GM18867 (cell line): ENCODE data around the gene HOXB8.

ENCODE experiments used
- ATAC-seq: cut with Tn5 transposase; IDR thresholded peaks from one replicate; pipeline ENCODE4 v1.9.1; 2021; ENCODE audit warnings: mild to moderate bottlenecking, moderate library complexity; ENCODE audit not compliant: unreplicated experiment

The HOXB8 gene

DNA sequence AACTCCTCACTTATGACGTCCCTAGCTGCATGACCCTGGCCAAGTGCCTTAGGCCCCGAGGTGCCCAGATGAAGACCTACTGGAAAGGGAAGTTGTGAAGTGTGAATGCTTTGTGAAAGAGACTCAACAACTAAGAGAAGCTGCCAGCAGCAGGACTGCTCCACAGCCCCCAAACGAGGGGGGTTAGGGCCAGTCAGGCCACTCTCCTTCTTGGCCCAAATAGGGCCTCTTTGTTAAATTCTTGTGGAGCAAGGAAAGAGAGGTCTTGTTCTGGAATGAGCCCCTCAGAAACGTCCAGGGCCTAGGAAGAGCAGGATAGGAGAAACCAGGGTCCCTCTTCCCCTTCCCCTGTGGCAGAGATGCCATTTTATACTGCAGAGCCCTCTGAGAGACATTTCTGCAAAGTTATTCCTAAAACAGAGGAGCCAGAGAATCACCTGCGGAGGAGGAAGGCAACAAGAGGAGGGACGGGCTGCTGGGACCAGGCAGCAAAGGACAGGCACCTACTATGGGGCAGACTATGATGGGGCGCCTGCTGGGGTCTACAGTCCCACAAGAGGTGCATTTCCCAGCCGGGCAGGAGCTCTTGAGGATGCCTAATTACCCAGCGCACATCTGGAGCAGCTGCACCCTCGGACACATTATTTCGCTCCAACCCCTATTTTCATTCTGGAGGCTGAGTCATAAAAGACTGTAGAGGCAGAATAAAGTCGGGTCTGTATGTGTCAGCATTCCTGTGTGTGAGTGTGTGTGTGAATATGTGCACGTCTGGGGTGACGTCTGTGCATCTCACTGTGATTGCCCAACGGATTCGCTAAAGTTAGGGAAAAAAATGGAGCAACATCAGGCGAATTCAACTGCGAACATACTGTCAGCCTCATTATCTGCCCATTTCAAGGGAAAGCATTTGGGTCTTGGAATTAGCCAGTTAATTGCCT lies 22.5 kb upstream of the HOXB8 start:
- ATAC-seq, result no peak

DNA sequence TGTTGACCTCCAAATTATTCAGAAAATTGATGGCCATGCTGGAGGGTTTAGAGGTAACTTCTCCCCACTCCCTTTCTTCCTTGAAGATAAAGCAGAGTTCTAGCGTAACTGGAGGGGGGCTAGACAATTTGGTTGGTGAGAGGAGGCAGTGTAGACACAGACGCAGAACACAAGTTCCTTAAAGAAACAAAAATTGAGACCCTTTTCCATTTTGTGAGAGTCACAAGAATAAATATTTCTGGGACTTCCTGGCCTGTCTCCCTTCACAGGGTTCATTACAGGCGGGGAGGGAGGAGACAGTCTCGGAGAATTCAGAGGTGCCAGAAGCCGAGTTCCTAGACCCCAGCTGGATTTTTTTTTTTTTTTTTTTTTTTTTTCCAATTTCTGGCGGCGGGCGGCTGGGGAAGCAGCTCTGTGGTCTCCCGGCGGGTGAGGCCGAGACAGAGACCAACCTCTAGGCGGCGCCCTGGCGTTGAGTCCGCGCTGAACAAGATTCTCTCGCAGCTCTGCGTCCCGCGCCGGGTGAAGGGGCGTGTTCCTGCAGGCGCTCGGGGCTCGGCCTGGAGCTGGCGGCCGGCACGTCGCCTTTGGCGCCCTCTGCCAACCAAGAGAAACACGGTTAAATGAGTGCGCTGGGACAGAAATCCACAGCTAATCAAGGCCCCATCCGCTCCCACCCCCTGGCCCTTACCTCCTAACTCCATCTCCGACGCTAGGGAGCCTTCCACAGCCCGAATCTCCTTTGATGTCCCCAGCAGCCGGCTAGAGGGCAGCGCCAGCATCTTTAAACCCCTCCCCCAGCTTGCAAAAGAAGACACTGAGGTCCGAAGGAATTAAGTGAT lies 21.3 kb upstream of the HOXB8 start:
- ATAC-seq, result no peak

DNA sequence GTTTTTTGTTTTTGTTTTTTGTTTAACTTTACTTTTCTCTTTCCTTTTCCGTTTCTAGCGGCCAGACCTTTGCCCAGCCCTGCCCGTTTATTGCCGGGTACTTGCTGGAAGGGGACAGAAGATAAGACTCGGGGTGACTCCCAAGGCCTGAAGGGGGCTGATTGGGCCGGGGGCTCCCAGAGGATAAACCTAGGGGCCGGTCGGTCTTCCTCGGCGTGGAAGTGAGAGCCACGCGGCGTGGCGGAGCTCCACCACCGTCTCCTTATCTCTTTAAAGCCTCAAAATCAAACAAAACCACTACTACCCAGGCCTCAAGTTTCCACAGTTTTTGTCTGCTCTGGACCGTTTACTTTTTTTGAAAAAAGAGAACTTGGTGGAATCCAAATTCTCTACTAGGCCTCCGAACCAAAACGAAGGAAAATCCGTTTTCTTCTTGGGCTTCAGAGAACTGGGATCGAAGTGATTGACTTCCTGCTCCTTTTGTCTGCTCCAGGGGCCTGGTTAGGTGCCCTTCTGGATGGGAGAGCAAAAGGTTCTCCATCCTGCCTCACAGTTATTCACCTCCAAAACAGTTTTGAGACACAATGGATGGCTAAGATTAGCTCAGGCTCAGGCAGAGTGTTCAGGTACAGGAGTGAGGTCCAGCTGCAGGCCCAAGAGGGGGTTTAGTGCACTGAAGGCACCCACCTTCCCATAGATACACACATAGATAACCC lies 19.6 kb upstream of the HOXB8 start:
- no peak for ATAC-seq

DNA sequence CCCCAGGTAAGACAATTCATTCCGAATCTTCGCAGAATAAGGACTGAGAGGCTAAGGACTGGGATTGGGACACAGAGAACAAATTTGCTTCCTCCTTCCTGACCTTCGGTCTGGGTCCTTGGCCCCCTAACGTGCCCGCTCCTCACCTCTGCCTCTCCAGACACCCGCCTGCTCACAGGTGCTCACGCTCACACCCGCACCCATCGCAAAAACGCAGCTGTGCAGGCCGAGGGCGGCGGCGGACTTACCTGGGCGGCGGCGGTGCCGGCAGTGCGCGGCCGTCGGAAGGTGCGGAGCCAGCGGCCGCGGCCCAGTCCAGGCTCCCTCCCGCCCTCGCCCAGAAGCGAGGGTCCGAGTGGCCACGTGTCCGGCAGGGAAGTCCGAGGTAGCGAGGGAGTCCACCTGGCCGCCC lies 18.2 kb upstream of the HOXB8 start:
- ATAC-seq, result no peak

DNA sequence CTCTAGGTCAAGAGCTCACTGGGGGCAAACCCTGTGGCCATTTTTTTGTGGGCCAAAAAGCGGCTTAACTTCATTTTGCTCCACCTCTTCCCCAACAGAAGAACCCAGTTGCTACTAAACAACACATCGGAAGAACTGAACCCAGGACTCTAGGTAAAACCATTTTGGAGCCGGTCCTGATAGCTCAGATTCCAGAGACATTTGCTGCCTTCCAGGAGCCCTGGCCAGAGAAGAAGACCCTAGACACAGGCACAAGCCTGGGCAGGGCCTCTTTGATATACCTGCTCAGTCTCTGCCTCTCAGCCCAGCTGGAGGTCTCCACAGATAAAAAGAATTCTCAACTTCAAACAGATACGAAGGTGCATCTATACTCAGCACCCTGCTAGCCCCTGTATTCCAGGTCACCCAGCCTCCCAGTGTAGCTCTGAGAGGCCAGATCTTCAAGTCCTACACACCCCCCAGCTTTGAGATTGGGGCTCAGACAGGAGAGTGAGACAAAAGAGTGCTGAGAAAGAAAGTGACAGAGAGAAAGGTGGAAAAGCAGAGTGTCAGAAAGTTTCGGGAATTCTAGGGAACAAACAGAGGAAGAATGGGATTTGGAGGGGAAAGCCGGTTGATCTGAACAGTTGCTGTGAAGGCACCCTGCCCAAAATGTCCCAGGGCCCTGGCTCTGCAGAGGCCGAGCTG lies 17.6 kb upstream of the HOXB8 start:
- no peak for ATAC-seq

DNA sequence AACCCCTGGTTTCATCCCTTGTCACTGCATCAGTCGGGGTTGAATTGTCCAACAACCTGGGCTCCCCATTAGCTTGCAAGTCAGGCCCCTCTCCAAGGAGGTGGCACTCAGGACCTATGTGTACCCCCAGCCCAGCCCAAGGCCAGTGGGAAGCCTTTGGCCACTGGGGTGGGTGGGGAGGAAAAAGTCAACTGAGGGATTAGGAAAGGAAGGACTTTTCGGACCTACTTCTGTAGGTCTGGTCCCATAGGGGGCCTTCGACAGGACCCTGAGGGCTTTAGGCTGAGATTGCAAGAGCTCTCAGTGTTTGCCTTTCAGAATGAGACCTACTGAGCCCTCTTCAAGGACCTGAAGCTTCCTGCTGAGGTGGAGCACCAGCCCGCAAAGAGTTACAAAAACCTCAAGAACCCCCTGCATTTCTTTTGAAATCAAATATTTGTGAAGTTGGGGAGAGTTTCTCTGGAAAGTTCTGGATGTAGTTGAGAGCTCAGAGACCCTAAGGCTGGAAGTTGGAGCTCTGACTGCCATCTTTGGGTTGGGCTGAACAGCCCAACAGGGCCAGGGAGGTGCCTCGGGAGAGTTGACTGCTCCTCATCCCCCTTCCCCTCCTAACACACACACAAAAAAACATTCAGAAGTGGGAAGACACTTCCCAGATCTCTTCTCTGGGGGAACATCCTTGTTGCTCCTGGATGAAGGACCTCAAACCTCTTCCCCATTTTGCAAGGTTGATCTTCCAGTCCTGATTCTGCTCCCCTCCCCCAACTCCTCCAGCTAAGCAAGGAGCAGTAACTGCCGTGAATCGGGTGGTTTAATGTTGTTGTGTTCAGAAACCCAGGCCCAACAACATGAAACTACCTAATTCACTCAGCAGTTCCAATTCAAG lies 16.8 kb upstream of the HOXB8 start:
- no peak for ATAC-seq

DNA sequence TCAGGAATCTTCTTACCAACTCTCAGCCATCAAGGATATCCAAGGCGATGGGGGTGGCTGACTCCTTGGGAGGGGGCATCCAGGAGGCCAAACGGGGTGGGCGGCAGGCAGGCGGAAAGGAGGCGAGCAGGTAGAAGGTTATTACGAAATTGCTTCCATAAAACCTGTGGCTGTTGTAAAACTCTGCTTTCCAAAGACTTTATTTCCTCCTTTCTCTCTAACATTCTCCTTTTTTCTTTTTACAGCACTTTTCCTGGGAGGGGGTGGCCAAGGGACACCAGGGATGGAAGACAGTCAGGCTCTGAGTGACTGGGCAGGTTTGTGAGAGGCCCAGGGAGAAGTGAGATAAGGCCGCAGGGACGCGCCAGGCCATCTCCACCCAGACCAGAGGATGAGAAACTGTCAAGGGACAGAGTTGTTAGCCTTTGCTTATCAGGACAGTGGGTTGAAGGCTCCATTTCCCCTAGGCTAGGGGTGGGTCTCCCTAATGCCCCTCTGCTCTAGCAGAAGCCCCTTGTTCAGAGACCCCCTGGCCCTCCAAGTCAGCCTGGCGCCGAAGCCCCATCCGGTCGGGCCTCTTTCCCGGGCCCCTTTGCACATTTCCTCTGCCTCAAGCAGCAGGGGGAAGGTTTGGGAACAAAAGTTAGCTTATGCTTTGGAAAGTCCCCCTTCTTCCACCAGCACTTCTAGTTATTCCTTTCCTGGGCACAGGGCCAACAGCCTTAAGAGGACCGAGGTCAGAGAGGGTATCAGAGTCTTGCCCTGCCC lies 16.0 kb upstream of the HOXB8 start:
- ATAC-seq, result no peak

DNA sequence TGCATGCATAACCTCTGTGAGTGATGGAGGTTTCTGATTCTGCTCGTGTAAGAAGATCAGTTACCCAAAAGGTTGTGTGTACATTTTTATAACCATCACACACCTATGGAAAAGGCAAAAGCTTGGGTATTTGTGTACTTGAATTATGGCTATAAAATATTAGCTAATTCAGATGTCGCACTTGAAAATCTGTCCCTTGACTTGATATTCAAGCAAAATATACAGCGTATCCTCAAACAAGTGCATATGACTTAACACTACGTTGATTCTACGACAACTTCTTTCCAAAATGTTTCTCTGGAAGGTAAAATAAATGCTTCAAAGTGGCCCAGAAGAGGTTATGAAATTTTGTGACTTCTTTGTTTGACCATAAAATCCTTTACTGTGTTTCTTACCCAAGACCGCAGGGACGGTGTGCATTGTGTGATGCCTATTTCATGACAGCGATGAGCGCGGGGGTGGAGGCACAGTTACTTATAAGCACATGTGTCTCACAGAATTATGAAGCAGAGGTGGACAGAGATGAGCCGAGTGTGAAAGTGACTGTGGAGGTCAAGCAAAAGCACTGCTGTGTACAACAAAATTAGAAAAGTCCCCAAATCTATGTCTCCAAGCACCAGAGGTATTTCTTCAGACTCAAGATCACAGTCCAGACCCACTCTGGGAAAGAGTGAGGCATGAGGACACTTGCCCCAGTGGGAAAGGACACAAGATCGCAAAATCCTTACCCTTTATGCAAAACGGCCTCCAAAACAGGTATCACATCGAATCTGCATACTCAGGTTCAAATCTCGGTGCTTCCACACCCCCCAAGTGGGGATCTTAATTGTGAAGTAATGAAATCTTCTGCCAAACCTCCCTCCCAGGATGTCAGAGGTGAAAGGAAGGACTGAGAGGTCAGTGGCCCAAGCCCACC lies 15.2 kb upstream of the HOXB8 start:
- ATAC-seq, result no peak

DNA sequence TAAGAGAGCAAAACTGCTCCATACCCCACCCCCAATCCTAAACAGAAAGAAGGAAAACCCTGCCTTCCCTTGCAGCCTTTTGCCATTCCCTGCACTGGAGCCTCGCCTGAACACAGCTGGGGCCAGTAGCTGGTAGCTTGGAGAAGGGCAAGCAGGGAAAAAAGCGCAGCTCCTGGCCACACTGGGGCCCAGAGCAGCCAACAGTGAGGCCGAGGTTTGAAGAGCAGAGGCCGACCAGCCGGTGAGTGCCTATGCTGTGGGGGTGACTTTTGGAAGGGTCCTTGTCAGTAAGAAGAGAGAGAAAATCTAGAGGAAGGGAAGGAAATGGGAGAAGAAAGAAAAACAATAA lies 14.3 kb upstream of the HOXB8 start:
- ATAC-seq, result no peak

DNA sequence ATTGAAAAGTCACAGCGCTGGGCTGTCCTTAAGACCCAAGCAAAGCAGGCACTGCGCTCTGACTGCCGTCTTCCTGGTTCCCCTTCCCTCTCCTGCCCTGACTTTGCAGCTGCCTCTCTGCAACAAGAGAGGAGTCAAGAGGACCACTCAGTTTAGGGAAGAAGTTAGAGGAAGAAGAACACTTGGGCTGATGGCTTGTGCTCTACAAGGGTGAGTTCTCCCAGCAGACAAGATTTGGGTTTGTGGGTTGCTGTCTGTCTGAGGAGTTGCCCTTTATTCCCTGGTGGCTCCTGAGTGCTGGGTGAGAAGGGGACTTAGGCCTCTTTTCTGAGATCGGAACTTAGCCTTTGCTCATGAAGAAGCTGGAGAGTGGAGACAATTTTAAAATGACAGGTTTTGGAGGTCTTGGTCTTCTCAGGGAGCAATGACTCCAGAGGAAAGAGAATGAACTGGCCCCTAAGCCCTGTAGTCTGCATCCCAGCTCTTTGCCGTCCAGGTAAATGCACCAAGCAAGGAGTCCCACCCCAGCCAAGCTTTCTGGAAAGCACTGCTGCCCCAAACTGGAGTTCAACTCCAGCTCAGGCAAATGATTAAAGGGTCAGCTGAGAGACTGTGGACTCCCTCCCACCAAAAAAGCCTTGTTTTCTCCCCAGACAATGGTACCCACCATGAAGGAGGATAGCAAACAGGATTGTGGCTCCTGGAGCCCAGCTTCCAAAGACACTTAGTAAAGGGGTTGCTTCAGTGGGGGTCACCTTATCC lies 13.7 kb upstream of the HOXB8 start:
- ATAC-seq, result no peak

DNA sequence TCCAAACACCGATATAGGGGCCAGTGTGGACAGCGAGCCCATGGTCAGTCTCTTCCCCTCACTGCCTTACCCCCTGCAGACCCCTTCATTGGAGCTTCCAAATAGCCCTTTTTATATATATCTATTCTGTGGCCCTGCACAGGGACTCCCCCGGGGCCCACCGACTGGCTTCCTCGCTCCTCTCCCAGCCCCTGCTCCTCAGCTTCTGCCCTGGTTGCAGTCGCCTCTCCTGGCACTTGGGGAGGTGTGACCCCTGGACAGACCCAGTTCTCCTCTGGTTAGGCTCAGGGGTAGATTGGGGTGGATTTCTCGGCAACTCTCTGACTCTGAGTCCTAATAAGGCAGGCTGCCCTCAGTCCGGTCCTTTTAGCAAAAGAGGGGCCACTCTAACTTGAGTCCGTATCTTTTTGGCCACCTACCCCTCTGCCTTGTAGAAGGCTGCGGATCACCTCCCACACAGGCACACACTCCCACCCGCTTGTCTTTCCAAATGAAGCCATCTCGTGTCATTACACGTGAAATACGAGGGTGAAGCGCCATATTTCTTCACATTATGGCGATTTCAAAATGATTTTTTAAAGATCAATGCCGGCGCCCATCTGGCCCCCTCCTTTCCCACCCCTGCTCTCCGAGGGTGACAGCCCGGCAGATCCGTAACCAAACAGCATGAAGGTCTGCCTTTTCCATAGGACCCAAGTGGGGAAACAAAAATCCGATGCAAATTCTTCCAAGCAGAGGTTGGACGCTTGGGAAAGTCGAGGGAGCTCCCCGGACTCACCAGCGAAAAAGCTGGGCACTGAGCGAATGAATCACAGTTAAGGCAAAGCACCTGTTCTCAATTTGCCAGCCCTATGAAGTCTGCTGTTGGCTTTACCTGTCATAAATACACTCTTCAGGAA lies 12.8 kb upstream of the HOXB8 start:
- no peak for ATAC-seq

DNA sequence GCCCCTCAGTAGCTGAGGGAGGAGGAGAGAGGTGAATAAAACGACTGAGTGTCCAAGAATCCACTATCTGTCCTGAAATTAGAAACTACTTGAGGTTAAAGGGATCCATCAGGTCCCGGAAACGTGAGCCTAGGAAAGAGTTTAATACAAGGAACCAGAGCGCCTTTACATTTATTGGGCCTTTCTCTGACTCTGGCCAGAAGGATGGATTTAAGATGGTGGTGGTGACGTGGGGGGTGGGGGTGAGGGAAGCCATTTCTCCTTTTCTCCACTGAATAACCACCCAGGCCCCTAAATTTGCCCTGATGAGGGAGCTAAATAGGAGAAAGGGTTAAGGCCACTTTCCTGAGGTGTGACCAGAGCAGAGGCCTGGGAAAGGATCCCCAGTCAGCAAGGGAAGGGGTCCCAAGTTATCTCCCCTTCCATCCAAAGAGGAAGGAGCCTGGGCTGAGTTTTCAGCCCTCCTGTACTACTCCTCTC lies 12.1 kb upstream of the HOXB8 start:
- no peak for ATAC-seq

DNA sequence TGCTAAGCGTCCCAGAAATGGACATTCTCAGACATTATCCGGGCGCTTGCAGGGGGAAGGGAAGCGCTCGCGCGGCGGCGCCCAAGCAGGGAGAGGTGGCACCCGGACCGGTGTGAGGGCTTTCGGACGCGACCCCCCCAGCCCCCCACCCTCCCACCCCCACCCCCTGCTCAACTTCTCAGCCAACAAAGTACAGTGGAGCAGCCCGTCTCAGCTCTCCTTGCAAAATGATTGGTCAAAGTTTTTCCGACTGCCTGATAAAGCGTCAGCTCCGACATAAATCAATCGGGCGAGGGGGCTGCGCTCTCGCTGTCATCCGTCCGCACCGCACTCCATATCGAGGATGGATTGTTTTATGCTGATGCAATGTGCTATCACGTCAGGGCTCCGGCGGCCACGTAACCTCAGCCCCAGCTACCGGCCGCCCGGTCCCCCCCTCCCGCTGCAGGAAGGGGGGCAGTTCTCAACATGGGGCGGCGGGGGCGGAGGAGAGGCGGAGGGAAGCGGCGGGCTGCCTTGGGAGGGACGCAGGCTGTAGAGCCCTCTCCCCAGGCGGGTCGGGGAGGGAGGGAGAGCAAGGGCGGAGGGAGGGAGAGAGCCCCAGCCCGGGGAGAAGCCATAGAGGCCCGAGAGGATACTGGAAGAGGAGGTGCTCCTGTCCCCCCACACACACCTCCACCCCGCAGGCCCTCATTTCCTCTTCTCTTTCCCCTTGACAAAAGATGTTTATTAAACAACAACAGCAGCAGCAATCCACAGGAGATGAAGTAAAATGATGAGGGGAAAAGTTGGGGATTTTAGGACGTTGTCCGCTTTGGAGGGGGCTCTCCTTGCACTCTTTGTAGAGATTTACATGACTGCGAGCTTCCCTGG lies 11.4 kb upstream of the HOXB8 start, which contains the start of gene HOXB9:
HOXB9 (minus strand) TSS at position 114 of the 873 bp plus-strand sequence; CDS start at position 25, 89 bp downstream.
- no peak for ATAC-seq

DNA sequence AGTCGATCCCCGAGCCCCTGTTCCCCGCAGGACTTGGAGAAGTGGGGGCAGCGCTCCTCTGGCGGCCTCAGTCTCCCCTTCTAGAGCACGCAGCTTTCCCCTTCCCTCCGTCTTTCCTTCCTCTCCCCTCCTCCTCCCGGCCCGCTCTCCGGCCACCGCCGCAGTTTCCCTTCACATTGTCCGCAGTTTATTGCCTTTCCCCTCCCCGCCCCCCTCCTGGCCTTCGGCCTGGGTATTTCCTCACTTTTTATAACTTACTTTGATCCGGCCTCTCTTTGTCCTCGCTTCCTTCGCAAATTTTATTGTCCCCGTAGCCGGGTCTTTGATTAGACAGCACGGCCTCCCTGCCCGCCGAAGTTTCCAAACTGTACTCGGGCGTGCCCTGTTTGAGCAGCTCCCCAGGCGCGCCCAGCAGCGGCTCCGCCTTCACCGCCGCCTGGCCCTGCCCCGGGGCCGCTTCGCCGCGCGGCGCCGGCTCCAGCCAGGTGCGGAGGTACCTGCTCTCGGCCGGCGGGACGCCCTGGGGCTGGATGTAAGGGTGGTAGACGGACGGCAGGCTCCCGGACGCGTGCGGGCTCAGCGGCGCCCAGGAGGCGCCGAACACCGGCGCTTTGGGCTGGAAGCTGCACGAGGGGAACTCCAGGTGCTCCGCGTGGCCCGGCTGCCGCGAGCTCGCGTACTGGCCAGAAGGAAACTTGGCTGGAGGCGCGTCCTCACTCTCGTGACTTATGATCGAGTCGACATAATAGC lies 10.6 kb upstream of the HOXB8 start:
- peak; percentile 54 for ATAC-seq
